ENCODE results near the gene ANKHD1. TPM values are rescaled to one million over a fixed set of nuclear protein-coding genes. Genes with fewer than 3 reads are reported as not detected.
"Not testable (repeated sequence)": the region's sequence is repeated elsewhere in the genome, so short reads cannot be mapped to it uniquely, and the experiment has no call there.

ANKHD1 gene
- total RNA-seq, 1 experiment from 2014 or later, result 68.9 TPM

GRCh38 chr5:140420226-140420570, 18.6 kb downstream of the ANKHD1 start:
- DNase-seq (ENCODE audit: low spot score), result no peak

GRCh38 chr5:140420665-140421361, 19.2 kb downstream of the ANKHD1 start:
- no peak for DNase-seq (ENCODE audit: low spot score)

DNA sequence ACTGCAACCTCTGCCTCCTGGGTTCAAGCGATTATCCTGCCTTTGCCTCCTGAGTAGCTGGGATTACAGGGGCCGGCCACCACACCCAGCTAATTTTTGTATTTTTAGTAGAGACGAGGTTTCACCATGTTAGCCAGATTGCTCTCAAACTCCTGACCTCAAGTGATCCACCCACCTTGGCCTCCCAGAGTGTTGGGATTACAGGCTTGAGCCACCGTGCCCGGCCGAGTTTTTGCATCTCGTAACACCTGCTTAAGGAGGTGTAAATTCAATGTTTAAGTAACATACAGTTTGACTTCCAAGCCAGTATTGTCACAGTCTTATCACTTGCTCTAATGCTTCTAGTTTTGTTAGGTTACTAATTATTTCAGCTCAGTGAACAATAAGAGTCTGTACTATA, 19.7 kb downstream of the ANKHD1 start:
- not testable (repeated sequence) for DNase-seq (ENCODE audit: low spot score)

DNA sequence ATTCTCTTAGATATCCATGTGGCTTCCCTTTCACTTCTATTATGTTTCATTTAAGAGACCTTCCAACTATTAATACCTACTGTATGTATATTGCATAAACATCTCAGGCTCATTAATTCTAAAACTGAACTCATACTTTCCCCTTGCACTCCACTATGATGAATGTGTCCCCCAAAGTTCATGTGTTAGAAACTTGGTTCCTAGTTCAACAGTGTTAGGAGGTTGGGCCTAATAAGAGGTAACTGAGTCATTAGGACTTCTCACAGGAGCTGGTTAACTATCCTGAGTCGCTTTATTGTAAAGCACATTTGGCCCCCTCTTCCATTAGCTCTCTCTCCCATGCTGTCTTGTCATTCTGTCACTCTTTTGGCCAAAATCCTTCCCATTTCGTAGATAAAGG, 22.0 kb downstream of the ANKHD1 start:
- no peak for DNase-seq (ENCODE audit: low spot score)

DNA sequence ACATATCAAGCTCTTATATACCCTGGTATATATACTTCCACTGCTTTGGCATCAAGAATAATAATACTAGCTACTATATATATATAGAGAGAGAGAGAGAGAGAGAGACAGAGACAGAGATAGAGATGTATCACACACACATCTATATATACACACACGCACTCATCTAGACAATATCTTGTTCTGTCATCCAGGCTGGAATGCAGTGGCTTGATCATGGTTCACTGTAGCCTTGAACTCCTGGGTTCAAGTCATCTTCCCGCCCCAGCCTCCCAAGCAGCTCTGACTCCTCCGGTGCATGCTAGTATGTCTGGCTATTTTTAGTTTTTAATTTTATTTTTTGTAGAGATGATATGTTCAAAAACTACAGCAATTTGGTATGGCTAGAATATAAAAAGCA, 22.5 kb downstream of the ANKHD1 start:
- DNase-seq (ENCODE audit: low spot score), result no peak

DNA sequence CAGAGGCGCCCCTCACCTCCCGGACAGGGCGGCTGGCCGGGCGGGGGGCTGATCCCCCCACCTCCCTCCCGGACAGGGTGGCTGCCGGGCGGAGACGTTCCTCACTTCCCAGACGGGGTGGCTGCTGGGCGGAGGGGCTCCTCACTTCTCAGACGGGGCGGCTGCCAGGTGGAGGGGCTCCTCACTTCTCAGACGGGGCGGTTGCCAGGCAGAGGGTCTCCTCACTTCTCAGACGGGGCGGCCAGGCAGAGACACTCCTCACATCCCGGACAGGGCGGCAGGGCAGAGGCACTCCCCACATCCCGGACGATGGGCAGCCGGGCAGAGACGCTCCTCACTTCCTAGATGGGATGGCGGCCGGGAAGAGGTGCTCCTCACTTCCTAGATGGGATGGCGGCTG, 26.1 kb downstream of the ANKHD1 start:
- not testable (repeated sequence) for DNase-seq (ENCODE audit: low spot score)

DNA sequence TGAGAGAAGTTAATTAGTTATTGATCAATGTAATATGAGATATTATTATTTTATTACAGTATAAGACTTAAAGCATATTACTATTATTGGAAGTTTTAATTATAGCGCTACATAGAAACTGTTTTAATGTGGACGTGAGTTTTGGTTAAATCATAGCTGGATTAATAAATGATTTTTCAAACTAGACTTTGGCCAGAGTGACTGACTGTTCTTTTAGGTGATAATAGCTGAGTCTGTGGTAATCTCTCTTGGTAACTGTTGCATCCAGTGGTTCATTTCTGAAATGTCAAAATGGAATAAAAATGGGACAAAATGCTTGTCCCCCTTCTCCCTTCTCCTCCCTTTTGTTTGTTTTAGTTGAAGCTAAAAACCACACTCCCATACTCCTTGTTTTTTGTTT, 28.1 kb downstream of the ANKHD1 start:
- no peak for DNase-seq (ENCODE audit: low spot score)

- no peak for DNase-seq (ENCODE audit: low spot score)
Observed at GRCh38 chr5:140432212-140432611, 30.6 kb downstream of the ANKHD1 start.

DNA sequence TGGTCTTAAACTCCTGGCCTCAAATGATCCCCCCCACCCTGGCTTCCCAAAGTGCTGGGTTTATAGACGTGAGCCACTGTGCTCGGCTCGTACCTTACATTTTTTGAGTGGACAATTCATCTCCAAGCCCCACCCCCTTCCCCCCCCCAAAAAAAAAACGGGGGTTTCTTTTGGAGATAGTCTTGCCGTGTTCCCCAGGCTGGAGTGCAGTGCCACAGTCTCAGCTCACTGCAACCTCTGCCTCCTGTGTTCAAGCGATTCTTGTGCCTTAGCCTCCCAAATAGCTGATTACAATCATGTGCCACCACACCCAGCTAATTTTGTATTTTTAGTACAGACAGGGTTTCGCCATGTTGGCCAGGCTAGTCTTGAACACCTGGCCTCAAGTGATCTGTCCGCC, 31.3 kb downstream of the ANKHD1 start:
- DNase-seq (ENCODE audit: low spot score), result no peak

GRCh38 chr5:140457368-140457767, 55.7 kb downstream of the ANKHD1 start:
- DNase-seq (ENCODE audit: low spot score), result not testable (repeated sequence)

GRCh38 chr5:140466981-140467742, 65.5 kb downstream of the ANKHD1 start:
- DNase-seq (ENCODE audit: low spot score), result no peak

DNA sequence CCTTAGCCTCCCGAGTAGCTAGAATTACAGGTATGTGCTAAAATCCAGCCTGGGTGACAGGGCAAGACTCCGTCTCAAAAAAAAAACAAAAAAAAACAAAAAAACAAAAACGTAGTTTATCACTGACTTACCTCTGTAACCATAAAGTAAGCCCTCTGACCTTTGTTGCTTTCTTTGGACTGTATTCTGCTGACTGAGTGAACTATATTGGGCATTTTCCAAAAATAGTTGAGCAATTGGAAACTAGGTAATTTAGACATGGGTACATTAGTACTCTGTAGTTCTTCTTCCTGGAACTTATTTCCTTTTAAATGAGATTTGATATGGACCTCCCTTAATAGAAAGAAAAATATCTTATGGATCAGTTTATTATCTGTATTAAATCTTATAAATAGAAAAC, 66.6 kb downstream of the ANKHD1 start:
- no peak for DNase-seq (ENCODE audit: low spot score)

- DNase-seq (ENCODE audit: low spot score), result no peak
Observed at GRCh38 chr5:140469259-140469658, 67.6 kb downstream of the ANKHD1 start.

DNA sequence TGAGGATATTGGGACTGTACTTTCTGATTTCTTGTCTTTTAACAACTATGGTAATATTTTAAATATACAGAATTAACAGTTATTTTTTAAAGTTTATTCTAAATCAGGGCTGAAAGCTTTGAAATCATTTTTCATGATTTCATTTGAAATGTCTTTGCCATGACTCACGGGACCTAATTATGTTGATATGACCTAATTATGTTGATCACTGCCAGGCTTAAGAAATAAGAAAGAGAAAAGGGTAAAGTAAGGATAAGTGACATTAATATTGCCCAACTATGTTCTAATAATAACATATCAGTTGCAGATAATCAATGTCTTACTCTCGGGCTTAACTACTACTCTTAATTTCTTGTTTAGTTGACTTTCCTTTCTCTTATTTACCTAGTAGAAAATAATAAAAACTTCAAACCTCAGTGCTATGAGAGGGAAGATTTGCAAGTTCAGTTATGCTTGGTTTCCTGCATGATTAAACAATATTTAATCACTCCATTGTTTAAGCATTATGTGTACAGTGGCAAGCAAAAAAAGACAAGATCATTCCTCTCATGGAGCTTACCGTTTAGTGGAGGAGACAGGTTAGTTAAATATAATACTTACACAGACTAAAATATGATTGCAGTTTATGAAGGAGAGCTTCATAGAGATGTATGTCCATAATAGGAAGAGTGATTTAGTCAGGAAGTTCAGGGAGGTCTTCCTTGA, 78.8 kb downstream of the ANKHD1 start:
- DNase-seq (ENCODE audit: low spot score), result no peak

DNA sequence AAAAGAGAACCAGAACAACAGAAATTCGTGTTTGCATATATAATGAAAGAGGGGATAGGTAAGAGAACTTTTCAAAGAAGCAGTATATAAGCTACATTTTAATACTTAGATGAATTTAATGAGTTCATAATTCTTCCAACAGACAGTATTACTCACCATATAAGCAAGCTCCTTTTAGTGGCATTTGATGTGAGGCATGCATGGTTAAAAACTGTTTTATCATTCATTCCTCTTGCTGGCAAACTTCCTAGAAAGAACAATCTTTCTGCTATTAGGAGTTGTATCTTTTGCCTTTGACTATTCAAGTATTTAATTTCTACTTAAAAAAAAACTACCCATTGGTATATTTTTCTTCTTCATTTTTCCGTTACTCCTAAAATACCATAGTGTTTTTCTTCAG, 80.1 kb downstream of the ANKHD1 start:
- no peak for DNase-seq (ENCODE audit: low spot score)

GRCh38 chr5:140483055-140483454, 81.4 kb downstream of the ANKHD1 start:
- no peak for DNase-seq (ENCODE audit: low spot score)

- not testable (repeated sequence) for DNase-seq (ENCODE audit: low spot score)
Observed at GRCh38 chr5:140488141-140488540, 86.5 kb downstream of the ANKHD1 start.

DNA sequence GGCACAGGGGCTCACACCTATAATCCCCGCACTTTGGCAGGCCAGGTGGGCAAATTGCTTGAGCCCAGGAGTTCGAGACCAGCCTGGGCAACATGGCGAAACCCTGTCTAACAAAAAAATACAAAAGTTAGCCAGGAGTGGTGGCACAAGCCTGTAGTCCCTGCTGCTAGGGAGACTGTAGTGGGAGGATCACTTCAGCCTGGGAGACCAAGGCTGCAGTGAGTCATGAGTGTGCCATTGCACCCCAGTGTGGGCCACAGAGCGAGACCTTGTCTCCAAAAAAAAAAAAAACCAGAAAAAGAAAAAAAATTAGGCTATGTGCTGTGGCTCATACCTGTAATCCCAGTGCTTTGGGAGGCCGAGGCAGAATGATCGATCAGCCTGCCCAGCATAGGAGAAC, 87.3 kb downstream of the ANKHD1 start:
- no peak for DNase-seq (ENCODE audit: low spot score)

DNA sequence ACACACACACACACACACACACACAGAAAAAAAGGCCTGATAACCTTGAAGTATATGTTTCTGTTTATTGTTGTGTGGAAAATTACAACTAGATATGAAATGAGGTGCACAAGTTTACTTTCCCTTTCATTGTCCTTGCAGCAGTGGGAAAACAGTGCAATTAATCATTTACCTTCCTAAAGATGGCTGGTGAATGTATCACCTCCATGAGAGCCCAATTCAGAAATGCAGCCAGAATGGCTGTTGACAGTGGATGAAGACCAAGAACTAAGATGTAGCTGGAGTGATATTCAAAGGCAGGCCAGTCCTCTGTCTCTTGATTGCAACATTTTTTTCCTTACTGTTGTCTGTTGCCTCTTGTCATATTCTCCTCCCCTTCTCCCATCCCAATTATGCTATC, 96.3 kb downstream of the ANKHD1 start:
- peak; percentile 8 for DNase-seq (ENCODE audit: low spot score)

GRCh38 chr5:140498591-140498990, 97.0 kb downstream of the ANKHD1 start:
- DNase-seq (ENCODE audit: low spot score), result no peak

GRCh38 chr5:140502834-140503233, 101.2 kb downstream of the ANKHD1 start:
- no peak for DNase-seq (ENCODE audit: low spot score)

DNA sequence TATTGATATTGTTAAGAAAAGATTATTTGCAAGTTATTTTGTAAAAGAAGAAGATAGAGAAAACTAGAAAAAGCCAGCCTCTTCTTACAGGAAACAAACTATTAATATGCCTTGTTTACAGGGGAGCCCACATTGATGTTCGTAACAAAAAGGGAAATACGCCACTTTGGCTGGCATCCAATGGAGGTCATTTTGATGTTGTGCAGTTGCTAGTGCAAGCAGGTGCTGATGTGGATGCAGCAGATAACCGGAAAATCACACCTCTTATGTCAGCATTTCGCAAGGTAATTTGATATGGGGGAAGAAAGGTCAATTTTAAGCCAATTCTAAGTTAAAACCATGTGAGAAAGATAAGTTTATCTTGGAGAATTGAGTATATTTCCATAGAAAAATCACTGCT, 108.3 kb downstream of the ANKHD1 start:
- no peak for DNase-seq (ENCODE audit: low spot score)

GRCh38 chr5:140513124-140513523, 111.5 kb downstream of the ANKHD1 start:
- DNase-seq (ENCODE audit: low spot score), result no peak

Data from HT-29 (cell line).